Measurements from ENCODE around the gene BTN3A1. TPM values are rescaled to one million over a fixed set of nuclear protein-coding genes. Genes with fewer than 3 reads are reported as not detected.
"Not testable (repeated sequence)": the region's sequence is repeated elsewhere in the genome, so short reads cannot be mapped to it uniquely, and the experiment has no call there.

BTN3A1 gene
- total RNA-seq, 1 donor from 2014 or later = 16.7 TPM

- no peaks in the 10 kb centered on the region for H3K9me3 ChIP-seq
- peaks cover 27% of the 10 kb centered on the region for H3K4me1 ChIP-seq
- H3K36me3 ChIP-seq = peaks cover 0 to 4% of the 10 kb centered on the region in 2 donors
- H3K27ac ChIP-seq = no peak overlapping the region
- no peaks in the 10 kb centered on the region for H3K27me3 ChIP-seq
- H3K4me3 ChIP-seq = no peak overlapping the region
- TF ChIP-seq CTCF (IDR thresholded peaks at IDR 0.05) = no peak
- TF ChIP-seq POLR2A (IDR thresholded peaks at IDR 0.05) = no peak
- no peak for TF ChIP-seq POLR2AphosphoS5 (IDR thresholded peaks at IDR 0.05; ENCODE audit: insufficient read depth in 1 of 2, low read depth in 1 of 2)
- intact Hi-C loops (cut with DNase I) = no loop called here
- DNase-seq (ENCODE audit: extremely low spot score in 2 of 2) = no peak
These were observed 26.1 kb downstream of the BTN3A1 start for GRCh38 chr6:26428206-26428605.

- no peak for DNase-seq (ENCODE audit: extremely low spot score in 2 of 2)
These were observed 28.7 kb downstream of the BTN3A1 start for GRCh38 chr6:26430787-26431186.

GRCh38 chr6:26431258-26432172 is 29.4 kb downstream of the BTN3A1 start:
- no peak for DNase-seq (ENCODE audit: extremely low spot score in 2 of 2)
- TF ChIP-seq CTCF (IDR thresholded peaks at IDR 0.05) (no peak), POLR2A (IDR thresholded peaks at IDR 0.05) (no peak)
- Histone ChIP-seq H3K27ac (no peak overlapping the region), H3K27me3 (no peaks in the 10 kb centered on the region), H3K4me3 (no peak overlapping the region), H3K9me3 (no peaks in the 10 kb centered on the region), H3K36me3 (peaks cover 0 to 4% of the 10 kb centered on the region in 2 donors), H3K4me1 (peaks cover 10% of the 10 kb centered on the region)
- intact Hi-C loops (cut with DNase I) = no loop called here

More at GRCh38 chr6:26430787-26431186, 28.7 kb downstream of the BTN3A1 start:
- peaks cover 0 to 4% of the 10 kb centered on the region in 2 donors for H3K36me3 ChIP-seq
- no peak overlapping the region for H3K4me3 ChIP-seq
- H3K9me3 ChIP-seq = no peaks in the 10 kb centered on the region
- intact Hi-C loops (cut with DNase I) = no loop called here
- H3K4me1 ChIP-seq = peaks cover 10% of the 10 kb centered on the region
- no peak for TF ChIP-seq POLR2AphosphoS5 (IDR thresholded peaks at IDR 0.05; ENCODE audit: insufficient read depth in 1 of 2, low read depth in 1 of 2)
- no peak for TF ChIP-seq POLR2A (IDR thresholded peaks at IDR 0.05)
- TF ChIP-seq CTCF (IDR thresholded peaks at IDR 0.05) = no peak
- no peak overlapping the region for H3K27ac ChIP-seq
- no peaks in the 10 kb centered on the region for H3K27me3 ChIP-seq

- Histone ChIP-seq H3K4me1 (peaks cover 10% of the 10 kb centered on the region), H3K36me3 (peaks cover 0 to 4% of the 10 kb centered on the region in 2 donors), H3K27me3 (no peaks in the 10 kb centered on the region), H3K27ac (no peak overlapping the region), H3K4me3 (no peak overlapping the region), H3K9me3 (no peaks in the 10 kb centered on the region)
- intact Hi-C loops (cut with DNase I) = no loop called here
- no peak for DNase-seq (ENCODE audit: extremely low spot score in 2 of 2)
- TF ChIP-seq POLR2A (IDR thresholded peaks at IDR 0.05) (no peak), CTCF (IDR thresholded peaks at IDR 0.05) (no peak), POLR2AphosphoS5 (IDR thresholded peaks at IDR 0.05; ENCODE audit: insufficient read depth in 1 of 2, low read depth in 1 of 2) (no peak)
These were observed 30.6 kb downstream of the BTN3A1 start for GRCh38 chr6:26432627-26433201.

GRCh38 chr6:26433680-26434079 is 31.6 kb downstream of the BTN3A1 start:
- H3K4me3 ChIP-seq; intact Hi-C loops (cut with DNase I); H3K36me3 ChIP-seq; H3K27ac ChIP-seq; H3K27me3 ChIP-seq; H3K9me3 ChIP-seq; DNase-seq (ENCODE audit: extremely low spot score in 2 of 2): not testable (repeated sequence)
- peaks cover 10% of the 10 kb centered on the region for H3K4me1 ChIP-seq

All from vagina (tissue), 2 donors.